Fibroblast of peridontal ligament (primary cell): ENCODE data around the gene APCS.

ENCODE experiments used
- DNase-seq: peaks from one replicate; pipeline ENCODE4 v3.0.0-alpha.2; 2010; ENCODE audit errors: extremely low read depth

APCS gene, protein sequence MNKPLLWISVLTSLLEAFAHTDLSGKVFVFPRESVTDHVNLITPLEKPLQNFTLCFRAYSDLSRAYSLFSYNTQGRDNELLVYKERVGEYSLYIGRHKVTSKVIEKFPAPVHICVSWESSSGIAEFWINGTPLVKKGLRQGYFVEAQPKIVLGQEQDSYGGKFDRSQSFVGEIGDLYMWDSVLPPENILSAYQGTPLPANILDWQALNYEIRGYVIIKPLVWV

DNA sequence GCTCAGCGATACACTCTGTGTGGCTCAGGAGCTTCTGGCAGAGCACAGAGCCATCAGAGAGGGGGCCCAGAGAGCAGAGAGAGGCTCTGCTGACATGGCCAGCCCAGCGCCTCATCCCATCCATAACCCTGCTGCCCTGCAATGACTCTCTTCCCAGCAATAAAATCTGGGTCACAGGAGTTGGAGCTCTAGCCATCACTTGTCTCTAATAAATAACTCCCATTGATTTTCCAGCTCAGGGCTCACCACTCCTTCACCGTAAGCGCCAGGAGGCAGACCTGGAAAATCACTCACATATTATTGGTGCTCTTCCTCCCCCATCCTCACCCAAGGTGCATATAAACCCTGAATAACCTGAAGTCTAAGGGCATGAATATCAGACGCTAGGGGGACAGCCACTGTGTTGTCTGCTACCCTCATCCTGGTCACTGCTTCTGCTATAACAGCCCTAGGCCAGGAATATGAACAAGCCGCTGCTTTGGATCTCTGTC, at the start of gene APCS:
Gene APCS, plus strand, starts transcription at position 366 of the 491 bp plus-strand sequence. Its CDS starts 96 bp downstream, at position 462.
- no peak for DNase-seq

DNA sequence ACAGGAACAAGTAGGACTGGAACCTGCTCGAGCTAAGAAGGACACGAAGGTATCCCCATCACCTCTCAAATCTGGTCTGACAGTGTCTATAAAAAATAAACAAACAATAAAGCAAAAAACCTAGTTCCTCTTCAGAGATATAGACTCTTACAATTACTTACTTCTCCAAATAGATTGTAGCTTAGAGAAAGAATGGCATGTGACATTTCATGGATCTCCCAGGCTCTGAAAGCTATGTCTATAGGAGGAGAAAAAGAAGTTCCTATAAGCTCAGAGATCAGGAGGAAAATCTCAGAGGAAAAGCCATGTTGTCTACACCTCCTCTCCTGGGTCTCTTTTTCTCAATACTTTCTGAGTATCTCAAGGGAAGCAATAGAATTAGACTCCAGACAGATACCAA, 39.5 kb upstream of the APCS start:
- no peak for DNase-seq

DNA sequence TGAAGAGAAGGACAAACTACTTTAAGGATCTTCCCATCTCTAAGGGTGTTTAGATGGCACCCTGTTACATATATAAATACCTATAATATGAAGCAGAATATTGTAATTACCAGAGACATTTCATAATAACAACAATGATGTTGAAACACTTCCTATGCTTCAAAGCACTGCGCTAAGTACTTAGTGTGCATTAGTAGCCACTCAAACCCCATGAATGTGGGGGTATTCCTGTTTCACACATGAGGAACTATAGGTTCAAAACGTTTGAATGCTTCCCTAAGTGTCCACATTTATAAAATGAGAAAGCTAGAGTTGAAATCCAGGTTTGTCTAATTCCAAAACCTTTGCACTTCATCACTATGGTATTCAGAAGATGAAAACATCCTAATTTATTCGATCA, 33.4 kb upstream of the APCS start:
- DNase-seq: no peak

DNA sequence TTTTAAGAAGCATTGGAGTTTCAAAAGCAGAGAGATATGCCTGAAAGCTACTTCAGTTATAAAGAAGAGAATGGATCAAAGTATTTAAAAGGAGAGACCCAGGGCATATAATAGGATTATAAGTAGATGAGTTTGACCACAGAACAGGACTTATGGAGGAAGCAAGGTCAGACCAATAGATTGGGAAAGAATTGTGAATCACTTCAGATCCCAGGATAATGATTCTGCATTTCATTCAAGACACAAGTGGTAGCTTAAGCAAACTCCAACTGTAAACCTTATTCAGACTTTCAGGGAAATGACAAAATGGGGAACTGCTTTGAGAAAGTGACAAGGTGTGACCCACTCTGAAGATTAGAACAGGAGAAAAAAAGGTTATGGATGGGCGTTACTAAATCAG, 32.9 kb upstream of the APCS start:
- DNase-seq: no peak

DNA sequence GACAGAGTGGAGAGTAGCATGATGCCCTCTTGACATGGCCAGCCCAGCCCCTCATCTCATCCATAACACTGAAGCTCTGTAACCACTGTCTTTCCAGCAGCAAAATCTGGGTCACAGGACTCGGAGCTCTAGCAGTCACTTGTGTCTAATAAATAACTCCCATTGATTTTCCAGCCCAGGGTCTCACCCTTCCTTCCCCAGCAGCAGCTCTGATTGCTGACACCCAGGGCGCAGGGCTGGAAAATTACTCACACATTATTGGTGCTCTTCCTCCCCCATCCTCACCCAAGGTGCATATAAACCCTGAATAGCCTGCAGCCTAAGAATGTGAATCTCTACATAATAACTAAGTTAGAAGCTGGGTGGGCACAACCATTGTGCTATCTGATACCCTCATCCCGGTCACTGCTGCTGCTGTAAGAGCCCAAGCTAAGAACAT, 30.7 kb upstream of the APCS start:
- DNase-seq: no peak

DNA sequence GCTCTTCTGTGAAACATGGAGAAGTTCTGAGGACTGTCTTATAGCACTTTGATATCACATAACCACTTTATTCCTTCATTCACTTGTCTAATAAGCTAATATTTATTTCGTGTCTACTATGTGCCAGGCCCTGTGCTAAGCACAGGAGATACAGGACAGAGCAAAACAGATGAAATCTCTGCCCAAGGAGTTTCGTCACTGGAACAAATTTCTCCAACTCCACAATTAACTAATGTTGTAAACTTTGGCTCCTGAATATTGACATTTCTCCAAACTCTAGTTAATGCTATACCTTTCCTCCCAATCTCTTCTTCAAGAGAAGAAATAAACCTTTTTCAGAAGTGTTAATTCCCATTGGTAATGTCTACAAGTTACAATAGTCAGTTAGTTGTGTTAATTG, 27.0 kb upstream of the APCS start:
- DNase-seq: no peak

DNA sequence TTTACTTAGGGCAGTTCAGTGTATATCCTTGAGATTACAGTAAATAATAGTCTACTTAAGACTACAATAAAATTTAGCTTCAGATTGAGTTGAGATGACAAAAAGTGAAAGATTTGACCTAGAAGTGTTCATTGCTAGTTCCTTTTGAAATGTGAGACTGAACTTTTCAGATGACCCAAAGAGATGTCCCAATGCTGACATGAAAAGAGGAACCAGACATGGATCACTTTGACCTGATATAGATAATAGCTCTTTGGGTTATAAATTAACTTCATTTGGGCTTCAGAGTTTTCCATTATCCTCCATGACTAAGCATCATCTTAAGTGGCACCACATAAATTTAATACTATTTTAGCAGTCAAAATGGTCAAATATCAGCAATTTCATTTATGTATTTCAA, 26.1 kb upstream of the APCS start:
- no peak for DNase-seq

DNA sequence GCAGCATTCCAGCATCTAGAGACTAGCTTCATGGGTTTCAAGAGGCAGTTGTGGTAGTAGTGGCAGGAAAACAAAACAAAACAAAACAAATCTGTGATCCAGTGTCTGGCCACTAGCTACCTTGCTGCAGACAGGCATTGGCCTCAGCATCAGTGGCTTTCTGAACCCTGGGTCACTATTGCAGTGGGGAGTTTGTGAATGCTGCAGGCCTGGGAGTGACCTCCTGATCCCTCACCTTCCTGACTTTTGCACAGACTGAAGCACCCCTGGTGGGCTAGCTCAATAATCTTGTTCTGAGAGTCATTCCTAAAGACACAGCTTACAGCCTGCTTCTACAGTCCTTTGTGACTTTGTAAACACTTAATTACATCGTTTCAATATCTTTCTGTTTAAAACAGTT, 24.9 kb upstream of the APCS start:
- DNase-seq: no peak

DNA sequence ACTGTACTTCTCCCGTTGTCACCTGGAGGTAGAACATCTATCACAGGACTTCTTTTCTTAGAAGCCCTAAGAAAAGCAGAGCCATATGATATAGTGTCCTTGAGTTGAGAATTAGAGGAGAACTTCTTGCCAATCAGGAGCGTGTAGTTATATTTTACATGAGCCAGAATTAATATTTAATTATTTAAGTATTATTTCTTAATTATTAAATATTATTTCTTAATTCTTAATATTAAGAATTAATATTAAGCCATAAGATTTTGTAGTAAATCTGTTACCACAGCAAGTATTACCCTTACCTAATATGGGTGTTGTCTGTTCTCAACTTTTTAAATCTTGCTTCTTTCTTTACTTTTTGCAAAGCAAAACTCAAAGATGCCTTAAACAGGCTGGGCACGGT, 10.2 kb upstream of the APCS start:
- no peak for DNase-seq

DNA sequence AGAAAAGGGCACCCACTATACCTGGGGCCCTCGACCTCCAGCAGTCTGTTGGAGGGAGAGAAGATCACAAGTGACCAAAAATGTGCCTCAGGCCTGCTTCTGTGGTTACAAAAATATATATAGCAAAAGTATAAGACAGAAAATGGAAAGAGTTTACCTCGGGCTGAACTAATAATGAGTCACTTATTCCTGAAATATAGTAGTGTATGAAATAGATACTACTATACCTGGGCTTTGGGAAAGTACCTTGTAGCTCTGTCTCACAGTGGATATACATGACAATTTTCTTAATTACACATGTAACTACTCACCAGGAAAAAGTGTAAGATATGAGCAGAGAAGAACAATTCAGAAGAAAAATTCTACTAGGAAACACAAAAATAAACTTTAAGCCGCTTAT, 7.3 kb upstream of the APCS start:
- no peak for DNase-seq

DNA sequence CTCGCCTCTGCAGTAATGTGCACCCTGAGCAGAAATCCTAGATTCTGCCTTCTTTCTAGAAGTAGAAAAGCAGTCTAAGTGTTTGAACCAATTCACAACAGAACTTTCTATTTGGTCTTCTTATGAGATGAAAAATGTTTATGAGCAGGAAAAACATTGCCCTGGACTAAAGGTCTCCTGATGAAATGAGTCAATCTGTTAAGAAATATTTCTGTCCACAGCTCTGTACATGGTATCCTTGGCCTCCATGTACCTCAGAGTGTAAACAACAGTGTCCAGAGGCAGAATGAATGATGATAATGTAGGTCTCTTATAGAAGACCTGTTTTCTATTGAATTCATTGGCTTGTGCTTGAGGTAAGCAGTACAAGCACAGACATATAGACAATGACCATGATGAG, 6.2 kb upstream of the APCS start:
- DNase-seq: no peak

DNA sequence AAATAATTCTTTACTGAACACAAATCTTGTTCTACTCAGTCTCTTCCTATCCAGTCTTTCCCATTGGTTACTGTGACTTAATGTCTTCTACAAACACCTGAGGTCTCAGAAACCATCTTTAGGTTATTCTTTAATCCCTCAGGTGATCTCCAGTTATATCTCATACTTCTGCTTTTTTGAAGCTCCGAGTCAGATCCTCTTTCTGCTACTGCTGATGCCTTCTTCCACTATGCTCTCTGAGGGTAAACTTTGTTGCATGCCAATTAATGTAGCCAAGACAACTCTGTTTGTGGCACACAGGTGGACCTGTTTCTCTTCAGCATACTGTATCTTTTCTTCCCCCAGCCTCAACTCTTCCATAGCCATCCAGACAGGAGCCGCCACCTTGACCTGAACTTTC, 3.1 kb upstream of the APCS start:
- no peak for DNase-seq

DNA sequence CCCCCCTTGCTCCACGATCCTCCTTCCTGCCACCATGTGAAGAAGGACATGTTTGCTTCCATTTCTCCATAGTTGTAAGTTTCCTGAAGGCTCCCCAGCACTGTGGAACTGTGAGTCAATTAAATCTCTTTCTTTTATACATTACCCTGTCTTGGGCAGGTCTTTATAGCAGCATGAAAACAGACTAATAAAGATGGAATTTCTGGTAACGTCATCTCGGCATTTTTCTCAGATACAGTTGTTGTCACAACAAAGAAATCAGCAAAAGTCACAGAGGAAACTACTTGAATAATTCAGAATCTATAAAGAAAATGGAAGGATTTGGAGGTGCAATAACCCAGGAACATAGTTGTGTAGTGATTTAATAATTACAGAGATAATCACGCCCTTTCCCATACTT, 4.4 kb downstream of the APCS start:
- DNase-seq: no peak

DNA sequence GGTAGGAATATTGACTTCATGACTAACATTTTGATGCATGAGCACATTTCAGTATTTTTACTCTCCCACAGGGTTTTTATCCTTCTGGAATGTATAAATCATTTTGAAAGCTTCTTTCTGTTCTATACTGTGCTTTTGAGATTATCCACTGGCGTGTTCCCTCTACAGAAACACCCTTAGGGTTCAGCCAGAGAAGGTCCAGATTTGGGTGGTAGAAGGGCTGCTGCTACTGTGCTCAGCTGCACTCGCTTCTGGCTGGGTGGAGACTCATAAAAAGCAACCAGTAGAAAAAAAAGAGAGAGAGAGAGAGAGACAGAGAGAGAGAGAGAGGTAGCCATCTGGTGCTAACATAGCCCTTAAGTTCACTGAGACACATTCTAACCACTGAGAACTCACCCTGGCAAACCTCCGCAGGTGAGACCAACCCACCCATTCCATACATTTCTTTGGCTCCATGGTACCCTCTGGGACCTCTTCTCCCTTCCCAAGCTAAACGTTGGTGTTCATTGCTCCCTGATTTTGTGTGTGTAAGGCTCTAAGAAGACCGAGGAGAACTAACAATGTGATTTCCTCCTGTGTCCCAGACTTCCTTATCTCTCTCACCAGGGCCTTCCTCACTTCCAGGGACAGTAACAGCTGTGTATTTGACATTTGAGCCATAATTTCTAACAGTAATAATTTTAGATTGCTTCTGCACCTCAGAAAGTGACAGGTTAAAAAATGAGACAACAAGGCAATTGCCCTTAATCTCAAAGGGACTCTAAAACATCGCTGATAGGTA, 7.2 kb downstream of the APCS start:
- no peak for DNase-seq

DNA sequence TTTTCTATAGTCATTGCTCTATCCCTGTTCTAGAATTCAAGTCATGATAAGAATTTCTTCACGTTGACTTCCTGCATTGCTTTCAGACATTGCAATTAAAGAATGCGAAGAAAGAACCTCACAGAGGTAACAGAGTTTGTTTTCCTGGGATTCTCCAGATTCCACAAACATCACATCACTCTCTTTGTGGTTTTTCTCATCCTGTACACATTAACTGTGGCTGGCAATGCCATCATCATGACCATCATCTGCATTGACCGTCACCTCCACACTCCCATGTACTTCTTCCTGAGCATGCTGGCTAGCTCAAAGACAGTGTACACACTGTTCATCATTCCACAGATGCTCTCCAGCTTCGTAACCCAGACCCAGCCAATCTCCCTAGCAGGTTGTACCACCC, 10.6 kb downstream of the APCS start:
- DNase-seq: peak; percentile 3

DNA sequence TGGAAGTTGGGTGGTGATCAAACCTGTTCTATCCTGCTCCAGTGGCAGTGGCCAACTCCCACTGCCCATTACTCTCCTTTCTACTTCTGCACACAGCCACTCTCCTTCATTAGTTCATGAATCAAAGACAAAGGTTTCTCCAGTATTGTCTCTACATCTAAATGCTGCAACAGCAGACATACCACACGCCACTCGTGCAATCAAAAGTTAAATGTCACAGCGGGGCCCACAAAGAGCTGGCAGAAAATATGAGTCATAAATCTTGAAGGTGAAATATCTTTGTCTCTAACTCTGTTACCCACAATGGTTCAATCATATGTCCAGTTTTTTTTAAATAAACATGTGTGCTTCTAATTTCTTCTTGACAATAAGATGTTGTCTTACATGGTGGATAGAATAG, 13.3 kb downstream of the APCS start:
- DNase-seq: no peak

DNA sequence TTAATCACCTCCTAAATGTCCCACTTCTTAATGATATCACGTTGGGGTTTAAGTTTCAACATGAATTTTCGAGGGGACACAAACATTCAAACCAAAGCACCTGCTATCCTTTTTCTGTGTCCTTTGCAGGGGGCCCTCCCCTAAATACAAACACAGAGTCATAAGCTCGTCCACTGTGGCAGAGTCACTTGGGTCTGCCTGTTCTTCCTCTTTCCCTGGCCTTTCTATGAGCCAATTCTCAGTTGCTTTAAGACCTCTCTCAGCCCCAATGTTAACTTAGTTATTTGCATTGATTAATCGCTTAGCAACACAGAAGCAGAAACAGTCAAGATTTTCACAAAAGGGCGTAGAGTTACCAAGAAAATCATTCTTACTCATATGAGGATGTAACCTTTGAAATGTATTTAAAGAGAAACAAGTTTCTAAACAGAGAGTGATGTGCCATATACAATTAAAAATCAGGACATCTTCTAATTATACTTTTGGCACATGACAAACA, 14.9 kb downstream of the APCS start:
- DNase-seq: no peak

DNA sequence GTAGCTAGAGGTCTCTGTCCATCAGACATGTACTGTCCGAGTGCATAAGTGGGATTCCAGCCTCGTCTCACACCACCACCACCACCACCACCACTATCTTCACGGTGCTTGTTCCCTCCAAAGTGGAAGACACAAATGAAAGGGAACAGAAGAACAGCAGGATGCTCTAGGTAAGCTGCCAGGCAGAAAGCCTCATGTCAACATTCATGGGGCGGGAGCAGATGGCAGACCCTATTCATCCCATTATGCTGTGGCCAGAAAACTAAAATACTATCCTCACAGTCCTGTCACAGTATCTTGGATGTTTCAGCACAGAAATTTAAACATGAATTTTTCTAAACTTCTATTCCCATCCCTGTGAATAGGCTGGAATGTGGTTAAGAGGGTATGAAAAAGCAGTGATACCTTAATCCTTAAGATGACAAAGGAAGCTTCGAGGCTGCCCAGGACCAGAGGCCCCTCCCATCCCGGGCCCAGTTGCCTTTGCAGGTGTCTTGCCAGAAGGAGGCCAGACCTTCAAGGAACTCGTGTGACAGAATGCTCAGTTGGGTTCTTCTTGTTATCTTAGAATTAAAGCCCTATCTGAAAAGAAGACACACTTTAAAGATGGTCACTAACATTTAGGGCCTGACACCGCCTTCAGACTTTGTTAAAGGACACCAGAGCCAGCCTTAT, 24.7 kb downstream of the APCS start:
- DNase-seq: no peak

DNA sequence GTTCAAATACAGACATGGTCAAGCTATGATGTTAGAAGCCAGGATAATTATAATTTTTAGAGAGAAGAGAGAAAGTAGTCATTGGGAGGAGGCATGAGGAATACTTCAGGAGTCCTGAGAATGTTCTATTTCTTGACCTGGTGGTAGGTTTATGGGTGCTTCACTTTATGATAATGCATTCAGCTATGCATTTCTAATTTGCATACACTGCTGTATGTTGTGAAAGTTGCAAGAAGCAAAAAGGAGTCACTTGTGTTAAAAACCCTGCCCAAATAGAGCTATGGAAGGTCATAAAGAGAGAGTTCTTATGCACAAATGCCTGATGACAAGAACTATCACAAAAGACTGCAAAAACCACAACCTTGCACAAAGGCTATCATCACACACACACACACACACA, 45.3 kb downstream of the APCS start:
- no peak for DNase-seq
